ENCODE results near the gene KSR2. TPM values are rescaled to one million over a fixed set of nuclear protein-coding genes. Genes with fewer than 3 reads are reported as not detected.
A peak's percentile ranks its signal among the peaks of the same experiment; 100 is the strongest.

Gene KSR2
- total and polyA plus RNA-seq, 2 donors from 2014 or later, result 0.34 to 2.9 TPM

- FAIRE-seq, result no peak
- Histone ChIP-seq H3K9me3 (ENCODE audit: control insufficient read depth in 2 of 3, insufficient read depth in 1 of 3, low read length in 3 of 3) (no peaks in the 10 kb centered on the region), H3K27ac (ENCODE audit: low read depth in 2 of 2, low read length in 2 of 2) (peak overlapping the region; percentile 51 to 65), H3K4me1 (ENCODE audit: control insufficient read depth in 2 of 3, insufficient read depth in 2 of 3, low read depth in 1 of 3, low read length in 3 of 3) (peaks cover 0 to 5% (median 3%) of the 10 kb centered on the region in 3 donors), H3K36me3 (ENCODE audit: control insufficient read depth in 2 of 3, insufficient read depth in 3 of 3, low read length in 3 of 3) (no peaks in the 10 kb centered on the region), H3K27me3 (ENCODE audit: control insufficient read depth, insufficient read depth, low read length) (no peaks in the 10 kb centered on the region), H3K4me3 (ENCODE audit: low read length in 3 of 3) (peak overlapping the region in 1 of 3 donors; percentile 49), H3K9ac (ENCODE audit: low read length in 3 of 3) (peak overlapping the region in 1 of 3 donors; percentile 55)
- intact Hi-C loops (cut with DNase I), result no loop called here
- TF ChIP-seq, protein P1, sequence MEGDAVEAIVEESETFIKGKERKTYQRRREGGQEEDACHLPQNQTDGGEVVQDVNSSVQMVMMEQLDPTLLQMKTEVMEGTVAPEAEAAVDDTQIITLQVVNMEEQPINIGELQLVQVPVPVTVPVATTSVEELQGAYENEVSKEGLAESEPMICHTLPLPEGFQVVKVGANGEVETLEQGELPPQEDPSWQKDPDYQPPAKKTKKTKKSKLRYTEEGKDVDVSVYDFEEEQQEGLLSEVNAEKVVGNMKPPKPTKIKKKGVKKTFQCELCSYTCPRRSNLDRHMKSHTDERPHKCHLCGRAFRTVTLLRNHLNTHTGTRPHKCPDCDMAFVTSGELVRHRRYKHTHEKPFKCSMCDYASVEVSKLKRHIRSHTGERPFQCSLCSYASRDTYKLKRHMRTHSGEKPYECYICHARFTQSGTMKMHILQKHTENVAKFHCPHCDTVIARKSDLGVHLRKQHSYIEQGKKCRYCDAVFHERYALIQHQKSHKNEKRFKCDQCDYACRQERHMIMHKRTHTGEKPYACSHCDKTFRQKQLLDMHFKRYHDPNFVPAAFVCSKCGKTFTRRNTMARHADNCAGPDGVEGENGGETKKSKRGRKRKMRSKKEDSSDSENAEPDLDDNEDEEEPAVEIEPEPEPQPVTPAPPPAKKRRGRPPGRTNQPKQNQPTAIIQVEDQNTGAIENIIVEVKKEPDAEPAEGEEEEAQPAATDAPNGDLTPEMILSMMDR (IDR thresholded peaks at IDR 0.05; ENCODE audit: borderline replicate concordance, extremely low read depth, insufficient read depth), result no peak
- peak; percentile 29 to 80 (median 48) for DNase-seq
Measured at GRCh38 chr12:117439531-117440001, 529.2 kb downstream of the KSR2 start.

DNA sequence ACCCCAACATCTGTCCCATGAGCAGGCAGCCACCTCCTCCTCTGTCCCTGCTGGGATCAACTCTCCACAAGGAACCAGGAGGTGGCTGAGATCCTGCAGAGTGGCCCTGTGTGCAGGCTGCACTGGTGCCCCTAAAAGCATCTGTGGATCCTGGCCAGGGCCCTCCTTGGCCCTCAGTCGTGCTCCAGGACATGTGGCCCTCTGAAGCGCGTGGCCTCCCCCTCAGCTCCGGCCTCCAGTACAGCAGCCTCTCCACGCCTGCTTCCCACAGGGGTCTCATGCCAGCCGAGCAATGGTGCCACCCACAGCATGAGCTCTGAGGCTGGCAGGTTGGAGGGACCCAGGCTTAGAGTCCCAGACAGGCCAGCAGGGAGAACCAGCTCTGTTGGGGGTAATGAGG lies 530.0 kb downstream of the KSR2 start:
- no peaks in the 10 kb centered on the region for H3K36me3 ChIP-seq (ENCODE audit: control insufficient read depth in 2 of 3, insufficient read depth in 3 of 3, low read length in 3 of 3)
- FAIRE-seq (no peak), DNase-seq (no peak)

DNA sequence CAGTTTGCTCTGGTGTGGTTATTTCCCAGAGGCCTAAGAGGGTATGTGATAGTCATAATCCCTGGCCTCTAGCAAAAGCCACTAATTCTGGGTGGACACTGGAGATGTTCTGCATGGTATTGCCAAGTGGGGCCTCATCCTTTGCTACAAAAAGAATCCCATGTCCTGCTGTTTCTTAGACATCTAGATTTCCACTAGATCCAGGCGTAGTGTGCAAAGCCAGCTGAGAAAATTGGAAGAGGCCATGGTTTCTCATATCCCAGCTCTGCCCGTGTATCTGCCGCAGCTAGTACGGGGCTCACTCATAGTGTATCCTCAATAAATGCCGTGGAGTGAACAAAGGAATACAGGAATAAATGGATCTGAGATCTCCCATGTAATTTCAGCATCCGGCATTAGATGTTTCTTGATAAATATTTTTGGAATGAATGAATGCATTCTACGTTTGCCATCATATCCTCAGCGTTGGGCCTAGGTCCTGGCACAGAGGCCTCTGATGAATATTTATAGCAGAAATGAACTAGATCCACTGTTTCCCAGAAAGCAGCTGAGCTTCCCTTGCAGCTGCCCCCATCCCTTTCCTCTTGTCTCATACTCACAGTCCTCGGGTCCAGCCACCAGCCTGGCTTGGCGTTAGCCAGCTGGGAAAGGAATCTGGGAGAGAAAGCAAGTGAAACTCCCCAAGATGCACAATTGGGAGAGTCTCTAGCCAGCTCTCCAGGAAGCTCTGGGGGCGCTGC lies 531.1 kb downstream of the KSR2 start:
- Histone ChIP-seq H3K9me3 (ENCODE audit: control insufficient read depth in 2 of 3, insufficient read depth in 1 of 3, low read length in 3 of 3) (no peaks in the 10 kb centered on the region), H3K27ac (ENCODE audit: low read depth in 2 of 2, low read length in 2 of 2) (no peak overlapping the region), H3K36me3 (ENCODE audit: control insufficient read depth in 2 of 3, insufficient read depth in 3 of 3, low read length in 3 of 3) (no peaks in the 10 kb centered on the region), H3K27me3 (ENCODE audit: control insufficient read depth, insufficient read depth, low read length) (no peaks in the 10 kb centered on the region), H3K4me3 (ENCODE audit: low read length in 3 of 3) (peak overlapping the region in 1 of 3 donors; percentile 37), H3K9ac (ENCODE audit: low read length in 3 of 3) (no peak overlapping the region), H3K4me1 (ENCODE audit: control insufficient read depth in 2 of 3, insufficient read depth in 2 of 3, low read depth in 1 of 3, low read length in 3 of 3) (peaks cover 0 to 5% (median 3%) of the 10 kb centered on the region in 3 donors)
- intact Hi-C loops (cut with DNase I), result no loop called here
- no peak for FAIRE-seq
- DNase-seq, result no peak
- TF ChIP-seq, protein P1 (IDR thresholded peaks at IDR 0.05; ENCODE audit: borderline replicate concordance, extremely low read depth, insufficient read depth), result no peak

More for the DNA sequence above, 530.0 kb downstream of the KSR2 start:
- Histone ChIP-seq H3K27ac (ENCODE audit: low read depth in 2 of 2, low read length in 2 of 2) (peak overlapping the region; percentile 28 to 51), H3K9me3 (ENCODE audit: control insufficient read depth in 2 of 3, insufficient read depth in 1 of 3, low read length in 3 of 3) (no peaks in the 10 kb centered on the region), H3K4me3 (ENCODE audit: low read length in 3 of 3) (peak overlapping the region in 1 of 3 donors; percentile 49), H3K4me1 (ENCODE audit: control insufficient read depth in 2 of 3, insufficient read depth in 2 of 3, low read depth in 1 of 3, low read length in 3 of 3) (peaks cover 0 to 5% (median 3%) of the 10 kb centered on the region in 3 donors), H3K27me3 (ENCODE audit: control insufficient read depth, insufficient read depth, low read length) (no peaks in the 10 kb centered on the region), H3K9ac (ENCODE audit: low read length in 3 of 3) (peak overlapping the region in 1 of 3 donors; percentile 55)
- intact Hi-C loops (cut with DNase I), result no loop called here
- TF ChIP-seq, protein P1 (IDR thresholded peaks at IDR 0.05; ENCODE audit: borderline replicate concordance, extremely low read depth, insufficient read depth), result no peak
